ENCODE measurements around the gene TSHZ3. TPM values are rescaled to one million over a fixed set of nuclear protein-coding genes. Genes with fewer than 3 reads are reported as not detected.
A peak's percentile ranks its signal among the peaks of the same experiment; 100 is the strongest.

The TSHZ3 gene
- total RNA-seq, 1 experiment from 2014 or later = 17.8 TPM

- DNase-seq (ENCODE audit: low read depth) = no peak
Measured at GRCh38 chr19:31314156-31314555, 35.1 kb downstream of the TSHZ3 start.

GRCh38 chr19:31313291-31314030 lies 35.8 kb downstream of the TSHZ3 start:
- no peak for DNase-seq (ENCODE audit: low read depth)

GRCh38 chr19:31312677-31313244 lies 36.5 kb downstream of the TSHZ3 start:
- DNase-seq (ENCODE audit: low read depth) = no peak

GRCh38 chr19:31312009-31312676 lies 37.1 kb downstream of the TSHZ3 start:
- DNase-seq (ENCODE audit: low read depth) = peak; percentile 70

- DNase-seq (ENCODE audit: low read depth) = no peak
Measured at GRCh38 chr19:31310432-31311133, 38.7 kb downstream of the TSHZ3 start.

GRCh38 chr19:31308781-31309180 lies 40.5 kb downstream of the TSHZ3 start:
- DNase-seq (ENCODE audit: low read depth) = no peak

GRCh38 chr19:31307071-31307669 lies 42.1 kb downstream of the TSHZ3 start:
- no peak for DNase-seq (ENCODE audit: low read depth)

GRCh38 chr19:31306006-31306753 lies 43.1 kb downstream of the TSHZ3 start:
- DNase-seq (ENCODE audit: low read depth) = no peak

GRCh38 chr19:31304831-31305312 lies 44.4 kb downstream of the TSHZ3 start:
- no peak for DNase-seq (ENCODE audit: low read depth)

GRCh38 chr19:31303262-31303815 lies 45.9 kb downstream of the TSHZ3 start:
- no peak for DNase-seq (ENCODE audit: low read depth)

GRCh38 chr19:31301306-31301980 lies 47.8 kb downstream of the TSHZ3 start:
- DNase-seq (ENCODE audit: low read depth) = no peak

GRCh38 chr19:31300422-31300821 lies 48.8 kb downstream of the TSHZ3 start:
- DNase-seq (ENCODE audit: low read depth) = no peak

- no peak for DNase-seq (ENCODE audit: low read depth)
Measured at GRCh38 chr19:31299665-31300064, 49.6 kb downstream of the TSHZ3 start.

- no peak for DNase-seq (ENCODE audit: low read depth)
Measured at GRCh38 chr19:31297991-31298390, 51.2 kb downstream of the TSHZ3 start.

- DNase-seq (ENCODE audit: low read depth) = no peak
Measured at GRCh38 chr19:31296741-31297390, 52.4 kb downstream of the TSHZ3 start.

- no peak for DNase-seq (ENCODE audit: low read depth)
Measured at GRCh38 chr19:31294189-31294588, 55.0 kb downstream of the TSHZ3 start.

- no peak for DNase-seq (ENCODE audit: low read depth)
Measured at GRCh38 chr19:31292639-31293185, 56.5 kb downstream of the TSHZ3 start.

- no peak for DNase-seq (ENCODE audit: low read depth)
Measured at GRCh38 chr19:31290931-31291590, 58.2 kb downstream of the TSHZ3 start.

- no peak for DNase-seq (ENCODE audit: low read depth)
Measured at GRCh38 chr19:31289976-31290375, 59.3 kb downstream of the TSHZ3 start.
